Testis (tissue), 3 donors: ENCODE data around the gene CACNA2D4. TPM values are rescaled to one million over a fixed set of nuclear protein-coding genes. Genes with fewer than 3 reads are reported as not detected.

Experiments used
- DNase-seq: peaks from one replicate; pipeline ENCODE4 v3.0.0-alpha.2; 2019
- H3K27ac ChIP-seq, 2 donors: fragments of 200-600 bp; sonication (generic); one replicate each; pipeline ENCODE4 v1.5.1; 2019
- H3K27me3 ChIP-seq: fragments of 200-600 bp; sonication (generic); one replicate; pipeline ENCODE4 v1.5.1; 2019
- H3K36me3 ChIP-seq: fragments of 200-600 bp; sonication (generic); one replicate; pipeline ENCODE4 v1.5.1; 2017; ENCODE audit warnings: low read depth; ENCODE audit errors: missing control alignments
- H3K4me1 ChIP-seq: fragments of 200-600 bp; sonication (generic); one replicate; pipeline ENCODE4 v1.5.1; 2019
- H3K4me3 ChIP-seq, 2 donors: fragments of 200-600 bp; sonication (generic); one replicate each; pipeline ENCODE4 v1.5.1; 2017 to 2019
- H3K9me3 ChIP-seq: fragments of 200-600 bp; sonication (generic); one replicate; pipeline ENCODE4 v1.5.1; 2017
- CTCF ChIP-seq, 3 experiments: fragments of 450-650 bp in 2 of 3; fragments of 200-600 bp in 1 of 3; sonication (generic) in 1 of 3; IDR thresholded peaks; one replicate each; pipeline ENCODE4 v1.5.1; 2016 to 2019; ENCODE audit warnings: antibody characterized with exemption in 3 of 3, mild to moderate bottlenecking in 2 of 3, moderate library complexity in 1 of 3
- POLR2A ChIP-seq: fragments of 450-650 bp; IDR thresholded peaks from one replicate; pipeline ENCODE4 v1.6.1; 2017; ENCODE audit warnings: antibody characterized with exemption, mild to moderate bottlenecking, moderate library complexity
- WGBS, 2 donors: methylation state at CpG; one replicate each; pipeline ENCODE4 v1.1.5; 2018; 5-methylcytosine and 5-hydroxymethylcytosine counted together
- intact Hi-C: fragments of 100-400 bp; cut with DNase I; formaldehyde crosslinking; loops from one replicate; pipeline ENCODE4 v1.15.1; 2023; ENCODE audit warnings: low total_unique reads
- polyA plus RNA-seq: library from polyadenylated mRNA; stranded (reverse); fragments of 350-450 nt; fragmentation: Illumina TruSeq; extraction: RNeasy Lipid Tissue Mini Kit (QIAGEN cat#74804); gene quantifications from one replicate; pipeline ENCODE4 v1.2.3, GENCODE V29; 2014; ENCODE audit warnings: low read depth, low replicate concordance; ENCODE audit not compliant: insufficient read depth
- total RNA-seq, 2 donors: library from RNA; depleted of rRNA; stranded (reverse); fragments of >200 nt; gene quantifications; one replicate each; pipeline ENCODE4 v1.2.3, GENCODE V29; 2016

Gene CACNA2D4
- total and polyA plus RNA-seq, 3 donors from 2014 or later = 10.8 to 18.3 (median 15.8) TPM

DNA sequence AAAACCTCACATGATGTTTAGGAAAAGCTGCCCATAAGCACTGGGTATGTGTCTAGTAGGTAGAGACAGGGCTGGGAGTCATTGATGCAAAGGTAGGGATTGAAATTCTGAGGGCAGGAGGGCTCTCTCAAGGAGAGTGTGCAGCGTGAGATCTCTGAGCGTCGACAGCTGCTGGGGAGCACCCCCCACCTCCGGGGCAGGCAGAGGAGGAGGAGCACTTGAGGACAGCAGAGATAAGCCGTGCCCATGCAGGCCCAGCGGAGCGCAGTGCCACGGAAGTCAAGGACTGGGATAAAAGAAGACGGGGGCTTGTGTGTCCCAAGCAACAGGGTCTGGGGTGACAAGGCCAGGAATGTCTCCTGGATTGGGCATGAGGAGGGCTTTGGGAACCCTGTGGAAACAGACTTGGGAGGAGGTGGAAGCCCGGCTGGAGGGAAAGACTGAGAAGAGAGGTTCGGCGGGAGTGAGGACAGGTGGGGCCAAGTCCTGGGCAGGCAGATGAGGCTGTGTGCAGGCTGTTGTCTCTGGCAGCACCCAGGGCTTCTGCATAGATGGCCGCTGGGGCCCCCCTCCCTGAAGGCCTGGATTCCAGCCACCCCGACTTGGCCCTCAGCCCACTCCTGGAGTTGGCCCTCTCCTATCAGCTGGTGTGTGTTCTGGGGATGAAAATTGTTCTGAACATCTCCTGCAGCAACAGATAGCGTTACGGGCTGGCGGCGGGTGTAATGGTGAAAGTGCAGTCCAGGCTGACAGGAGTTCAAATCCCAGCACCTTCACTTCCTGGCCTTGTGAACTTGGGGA is 1.9 kb downstream of the CACNA2D4 start:
- H3K9me3 ChIP-seq = no peaks in the 10 kb centered on the region
- WGBS, 2 donors = 34 to 40% methylated on average over 18 of the region's 18 CpGs
- H3K4me3 ChIP-seq = no peak overlapping the region
- no peak for TF ChIP-seq CTCF (IDR thresholded peaks at IDR 0.05)
- TF ChIP-seq POLR2A = no peak
- H3K27ac ChIP-seq = peak overlapping the region; percentile 25 to 77
- DNase-seq = peak; percentile 84
- intact Hi-C loops = no loop called here
- H3K36me3 ChIP-seq = no peaks in the 10 kb centered on the region
- no peaks in the 10 kb centered on the region for H3K27me3 ChIP-seq
- H3K4me1 ChIP-seq = peaks cover 27% of the 10 kb centered on the region

- Histone ChIP-seq H3K4me1 (peaks cover 27% of the 10 kb centered on the region), H3K27ac (no peak overlapping the region), H3K9me3 (no peaks in the 10 kb centered on the region), H3K27me3 (no peaks in the 10 kb centered on the region), H3K36me3 (no peaks in the 10 kb centered on the region), H3K4me3 (no peak overlapping the region)
- intact Hi-C loops = no loop called here
- TF ChIP-seq CTCF (IDR thresholded peaks at IDR 0.05) (no peak), POLR2A (no peak)
- WGBS, 2 donors = 86 to 92% methylated on average over 8 to 18 of the region's 18 CpGs
- DNase-seq = peak; percentile 12
These were observed 3.1 kb downstream of the CACNA2D4 start for GRCh38 chr12:1915082-1915968.

DNA sequence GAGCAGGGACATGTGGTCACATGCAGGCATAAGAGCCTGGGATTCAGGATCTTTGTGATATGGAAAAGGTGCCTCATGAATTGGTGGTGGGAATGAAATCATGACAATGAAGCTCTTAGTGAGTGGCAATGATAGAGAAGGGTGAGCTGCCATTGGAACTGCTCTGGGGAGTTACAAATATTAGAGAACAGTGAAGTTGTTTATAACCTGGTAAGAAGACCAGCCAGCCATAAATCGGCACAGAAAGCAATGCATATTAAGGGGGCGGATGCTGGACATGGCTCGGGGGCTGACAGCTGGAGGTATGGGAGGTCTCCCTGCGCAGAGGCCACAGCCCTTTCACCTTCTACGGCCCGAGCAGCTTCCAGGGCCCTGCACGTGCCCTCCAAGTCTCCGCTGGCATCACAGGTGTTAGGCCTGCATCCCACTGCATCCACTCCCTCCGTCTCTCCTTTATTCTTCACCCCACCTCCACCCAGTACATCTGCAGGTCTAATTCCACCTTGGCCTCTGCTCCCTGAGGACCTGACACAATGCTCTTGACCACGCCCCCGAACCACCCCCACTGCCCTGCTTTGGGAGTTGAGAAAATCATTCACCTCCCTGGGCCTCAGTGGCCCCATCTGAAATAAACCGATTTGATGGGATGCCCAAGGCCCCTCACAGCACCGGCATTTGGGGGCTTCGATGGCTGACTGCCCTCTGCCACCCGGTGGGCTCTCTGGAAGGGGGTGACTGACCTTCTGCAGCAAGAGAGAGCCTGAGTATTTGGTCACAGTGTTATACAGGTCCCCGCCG is 4.1 kb downstream of the CACNA2D4 start:
- peak; percentile 12 for DNase-seq
- H3K4me3 ChIP-seq = no peak overlapping the region
- H3K36me3 ChIP-seq = no peaks in the 10 kb centered on the region
- H3K27me3 ChIP-seq = no peaks in the 10 kb centered on the region
- intact Hi-C loops = no loop called here
- WGBS, 2 donors = 85 to 89% methylated on average over 16 to 17 of the region's 17 CpGs
- H3K27ac ChIP-seq = no peak overlapping the region
- no peaks in the 10 kb centered on the region for H3K9me3 ChIP-seq
- peaks cover 27% of the 10 kb centered on the region for H3K4me1 ChIP-seq
- TF ChIP-seq CTCF (IDR thresholded peaks at IDR 0.05) (no peak), POLR2A (no peak)

GRCh38 chr12:1913377-1914113 is 4.9 kb downstream of the CACNA2D4 start:
- Histone ChIP-seq H3K9me3 (no peaks in the 10 kb centered on the region), H3K4me1 (peaks cover 23% of the 10 kb centered on the region), H3K27ac (no peak overlapping the region), H3K27me3 (no peaks in the 10 kb centered on the region), H3K4me3 (no peak overlapping the region), H3K36me3 (no peaks in the 10 kb centered on the region)
- no peak for TF ChIP-seq CTCF (IDR thresholded peaks at IDR 0.05)
- no peak for TF ChIP-seq POLR2A
- DNase-seq = peak; percentile 5
- WGBS, 2 donors = 71 to 78% methylated on average over 7 to 12 of the region's 12 CpGs
- intact Hi-C loops = no loop called here
